ENCODE measurements around the gene HS1BP3. TPM values are rescaled to one million over a fixed set of nuclear protein-coding genes. Genes with fewer than 3 reads are reported as not detected.
A peak's percentile ranks its signal among the peaks of the same experiment; 100 is the strongest.

HS1BP3 gene
- total and polyA plus RNA-seq, 10 donors, result 8.8 to 38.0 (median 25.9) TPM

- no peaks in the 10 kb centered on the region for H3K27me3 ChIP-seq (replicated peaks in 1 of 7)
- peak; percentile 82 for DNase-seq
- no peak overlapping the region for H3K4me3 ChIP-seq
- WGBS, 5 donors, result 42 to 53% (median 52%) methylated on average over 8 to 9 of the region's 9 CpGs
- no peaks in the 10 kb centered on the region for H3K9me3 ChIP-seq
- H3K36me3 ChIP-seq, result no peaks in the 10 kb centered on the region
- intact Hi-C loops (cut with DNase I; ENCODE audit: low total_unique reads), result no loop called here
- H3K27ac ChIP-seq, result peak overlapping the region; percentile 73 to 91 (median 80)
- H3K4me1 ChIP-seq, result peaks cover 48 to 88% (median 72%) of the 10 kb centered on the region in 6 donors
- TF ChIP-seq POLR2A (IDR thresholded peaks at IDR 0.05) (no peak), POLR2AphosphoS5 (IDR thresholded peaks at IDR 0.05) (peak; percentile 29 to 95 (median 86))
- TF ChIP-seq, protein P1, sequence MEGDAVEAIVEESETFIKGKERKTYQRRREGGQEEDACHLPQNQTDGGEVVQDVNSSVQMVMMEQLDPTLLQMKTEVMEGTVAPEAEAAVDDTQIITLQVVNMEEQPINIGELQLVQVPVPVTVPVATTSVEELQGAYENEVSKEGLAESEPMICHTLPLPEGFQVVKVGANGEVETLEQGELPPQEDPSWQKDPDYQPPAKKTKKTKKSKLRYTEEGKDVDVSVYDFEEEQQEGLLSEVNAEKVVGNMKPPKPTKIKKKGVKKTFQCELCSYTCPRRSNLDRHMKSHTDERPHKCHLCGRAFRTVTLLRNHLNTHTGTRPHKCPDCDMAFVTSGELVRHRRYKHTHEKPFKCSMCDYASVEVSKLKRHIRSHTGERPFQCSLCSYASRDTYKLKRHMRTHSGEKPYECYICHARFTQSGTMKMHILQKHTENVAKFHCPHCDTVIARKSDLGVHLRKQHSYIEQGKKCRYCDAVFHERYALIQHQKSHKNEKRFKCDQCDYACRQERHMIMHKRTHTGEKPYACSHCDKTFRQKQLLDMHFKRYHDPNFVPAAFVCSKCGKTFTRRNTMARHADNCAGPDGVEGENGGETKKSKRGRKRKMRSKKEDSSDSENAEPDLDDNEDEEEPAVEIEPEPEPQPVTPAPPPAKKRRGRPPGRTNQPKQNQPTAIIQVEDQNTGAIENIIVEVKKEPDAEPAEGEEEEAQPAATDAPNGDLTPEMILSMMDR (IDR thresholded peaks at IDR 0.05 in 8 of 11, conservative IDR thresholded peaks at IDR 0.05 in 3 of 11), result no peak
Measured at GRCh38 chr2:20596973-20597859, 53.7 kb downstream of the HS1BP3 start.

- peak; percentile 4 for DNase-seq
- peaks cover 0 to 6% (median 0%) of the 10 kb centered on the region in 7 donors for H3K27me3 ChIP-seq (replicated peaks in 1 of 7)
- 62 to 77% (median 67%) methylated on average over 4 of the region's 4 CpGs for WGBS, 5 donors
- H3K27ac ChIP-seq, result peak overlapping the region; percentile 63 to 91 (median 80)
- H3K36me3 ChIP-seq, result no peaks in the 10 kb centered on the region
- H3K9me3 ChIP-seq, result no peaks in the 10 kb centered on the region
- TF ChIP-seq POLR2AphosphoS5 (IDR thresholded peaks at IDR 0.05) (no peak), POLR2A (IDR thresholded peaks at IDR 0.05) (no peak)
- TF ChIP-seq, protein P1 (IDR thresholded peaks at IDR 0.05 in 8 of 11, conservative IDR thresholded peaks at IDR 0.05 in 3 of 11), result no peak
- intact Hi-C loops (cut with DNase I; ENCODE audit: low total_unique reads), result no loop called here
- peaks cover 48 to 96% (median 76%) of the 10 kb centered on the region in 6 donors for H3K4me1 ChIP-seq
- no peak overlapping the region for H3K4me3 ChIP-seq
Measured at GRCh38 chr2:20596193-20596972, 54.5 kb downstream of the HS1BP3 start.

- Histone ChIP-seq H3K4me1 (peaks cover 43 to 93% (median 70%) of the 10 kb centered on the region in 6 donors), H3K9me3 (no peaks in the 10 kb centered on the region), H3K4me3 (no peak overlapping the region), H3K27me3 (replicated peaks in 1 of 7) (peaks cover 0 to 6% (median 0%) of the 10 kb centered on the region in 7 donors), H3K27ac (peak overlapping the region; percentile 63 to 91 (median 80)), H3K36me3 (no peaks in the 10 kb centered on the region)
- TF ChIP-seq, protein P1 (IDR thresholded peaks at IDR 0.05 in 8 of 11, conservative IDR thresholded peaks at IDR 0.05 in 3 of 11), result no peak
- no peak for TF ChIP-seq POLR2A (IDR thresholded peaks at IDR 0.05)
- TF ChIP-seq POLR2AphosphoS5 (IDR thresholded peaks at IDR 0.05), result peak; percentile 25 to 80 (median 60)
- DNase-seq, result peak; percentile 85
- intact Hi-C loops (cut with DNase I; ENCODE audit: low total_unique reads), result no loop called here
- WGBS, 5 donors, result 44 to 60% (median 47%) methylated on average over 10 to 14 of the region's 14 CpGs
Measured at GRCh38 chr2:20595439-20596192, 55.3 kb downstream of the HS1BP3 start.

Measured in spleen (tissue), 11 donors.